Heart right ventricle (tissue), 16 donors: ENCODE measurements around the gene FCAMR. TPM values are rescaled to one million over a fixed set of nuclear protein-coding genes. Genes with fewer than 3 reads are reported as not detected.

Experiments
- ATAC-seq, 8 donors: fragments of 200-7000 bp; cut with Tn5 transposase; one replicate each; pipeline ENCODE4 v1.9.1; 2020; ENCODE audit warnings: mild to moderate bottlenecking in 8 of 8, moderate library complexity in 8 of 8, moderate number of reproducible peaks in 1 of 8
- DNase-seq, 2 donors: peaks; one replicate each; pipeline ENCODE4 v3.0.0-alpha.2; 2020
- H3K27ac ChIP-seq, 10 donors: fragments of 200-600 bp; sonication (generic) in 2 of 10; one replicate each; pipeline versions ENCODE4 v1.5.0 to v1.8.0; 2020 to 2022; ENCODE audit warnings: mild to moderate bottlenecking in 3 of 10
- H3K27me3 ChIP-seq, 7 donors: fragments of 200-600 bp; one replicate each; pipeline ENCODE4 v1.8.0; 2021 to 2022; ENCODE audit warnings: mild to moderate bottlenecking in 2 of 7
- H3K36me3 ChIP-seq, 9 donors: fragments of 200-600 bp; sonication (generic) in 1 of 9; one replicate each; pipeline versions ENCODE4 v1.5.0 to v1.8.0; 2020 to 2022; ENCODE audit warnings: mild to moderate bottlenecking in 2 of 9
- H3K4me1 ChIP-seq, 9 donors: fragments of 200-600 bp; sonication (generic) in 1 of 9; one replicate each; pipeline versions ENCODE4 v1.5.0 to v1.8.0; 2020 to 2022; ENCODE audit warnings: mild to moderate bottlenecking in 4 of 9
- H3K4me3 ChIP-seq, 10 donors: fragments of 200-600 bp; sonication (generic) in 2 of 10; one replicate each; pipeline versions ENCODE4 v1.5.0 to v1.8.0; 2020 to 2022; ENCODE audit warnings: mild to moderate bottlenecking in 7 of 10, moderate library complexity in 2 of 10
- H3K9me3 ChIP-seq, 11 donors: fragments of 200-600 bp in 10 of 11; sonication (generic) in 2 of 11; one replicate each; pipeline versions ENCODE4 v1.5.0 to v1.8.0; 2013 to 2022; ENCODE audit warnings: mild to moderate bottlenecking in 2 of 11, control low read depth in 1 of 11, moderate library complexity in 1 of 11
- WGBS, 2 donors: extraction: QIAGEN DNeasy Blood & Tissue Kit; methylation state at CpG; one replicate each; pipeline ENCODE4 v1.1.7; 2013; ENCODE audit warnings: inconsistent platforms in 1 of 2; 5-methylcytosine and 5-hydroxymethylcytosine counted together
- intact Hi-C, 10 donors: fragments of 100-400 bp; cut with DNase I; formaldehyde crosslinking; loops; one replicate each; pipeline versions ENCODE4 v1.11.1 to v1.14.2; 2022
- polyA plus RNA-seq, 2 donors: library from polyadenylated mRNA; stranded (reverse); fragments of 200-250 nt; gene quantifications; one replicate each; pipeline ENCODE4 v1.2.3, GENCODE V29; 2013
- total RNA-seq, 10 donors: library from RNA; stranded (reverse); fragmentation: NEBNext Ultra II Directional in 3 of 10; extraction: Animal tissue kit (Norgen Biotek cat#: 25700) in 3 of 10; gene quantifications; one replicate each; pipeline versions ENCODE4 v1.2.1 to v1.2.4, GENCODE V29; 2021 to 2023
- TF ChIP-seq, protein P1 (sequence below), 9 donors: fragments of 200-600 bp; sonication (generic) in 2 of 9; IDR thresholded peaks; one replicate each; pipeline versions ENCODE4 v1.5.0 to v1.8.0; 2021 to 2022; ENCODE audit warnings: antibody characterized with exemption in 9 of 9, mild to moderate bottlenecking in 5 of 9, moderate library complexity in 1 of 9
- donor health status: Arrhythmogenic right ventricular cardiomyopathy.
- donor health status: ischemic (EF 13 %, LVEDD 7.1; RV severe dilation, severe dysfunction).
- donor health status: healthy with polysubstance abuse.
- donor health status: DM: no; HTN: yes; CAD: no.
- donor health status: DM: no; HTN: no; CAD: no.
- donor health status: ischemic (EF 25% LVEDD 6.9; RV normal size, moderate dysfunction).
- donor health status: ischemic (EF 25% LVEDD 5.7; RV mildly dilated, moderate dysfunction).
- donor health status: healthy.
- donor health status: DM: yes; HTN: yes; CAD: no.
- donor health status: Ischemic cardiomyopathy.
- donor health status: ischemic (EF 35%, LVEDD 5.7; RV mildly dilated, moderate dysfunction).
- donor health status: nonischemic (EF 11% LVEDD 7.7; RV severe dilation, severe dysfunction).
- donor health status: DM: yes; HTN: yes; CAD: no.
- donor health status: PGD.
- donor health status: ischemic (EF 29% LVEDD 5.4; RV normal size, mild dysfunction).
- donor health status: nonischemic (EF 23%, LVEDD 6.1; RV moderate dilation, normal function).

The FCAMR gene
- total and polyA plus RNA-seq, 12 donors = not detected

- intact Hi-C loops = no loop called here
- Histone ChIP-seq H3K27ac (no peak overlapping the region), H3K4me1 (peaks cover 0 to 5% (median 0%) of the 10 kb centered on the region in 9 donors), H3K9me3 (no peaks in the 10 kb centered on the region), H3K36me3 (no peaks in the 10 kb centered on the region), H3K27me3 (no peaks in the 10 kb centered on the region), H3K4me3 (no peak overlapping the region)
- TF ChIP-seq, protein P1, sequence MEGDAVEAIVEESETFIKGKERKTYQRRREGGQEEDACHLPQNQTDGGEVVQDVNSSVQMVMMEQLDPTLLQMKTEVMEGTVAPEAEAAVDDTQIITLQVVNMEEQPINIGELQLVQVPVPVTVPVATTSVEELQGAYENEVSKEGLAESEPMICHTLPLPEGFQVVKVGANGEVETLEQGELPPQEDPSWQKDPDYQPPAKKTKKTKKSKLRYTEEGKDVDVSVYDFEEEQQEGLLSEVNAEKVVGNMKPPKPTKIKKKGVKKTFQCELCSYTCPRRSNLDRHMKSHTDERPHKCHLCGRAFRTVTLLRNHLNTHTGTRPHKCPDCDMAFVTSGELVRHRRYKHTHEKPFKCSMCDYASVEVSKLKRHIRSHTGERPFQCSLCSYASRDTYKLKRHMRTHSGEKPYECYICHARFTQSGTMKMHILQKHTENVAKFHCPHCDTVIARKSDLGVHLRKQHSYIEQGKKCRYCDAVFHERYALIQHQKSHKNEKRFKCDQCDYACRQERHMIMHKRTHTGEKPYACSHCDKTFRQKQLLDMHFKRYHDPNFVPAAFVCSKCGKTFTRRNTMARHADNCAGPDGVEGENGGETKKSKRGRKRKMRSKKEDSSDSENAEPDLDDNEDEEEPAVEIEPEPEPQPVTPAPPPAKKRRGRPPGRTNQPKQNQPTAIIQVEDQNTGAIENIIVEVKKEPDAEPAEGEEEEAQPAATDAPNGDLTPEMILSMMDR (IDR thresholded peaks at IDR 0.05) = no peak
- 57 to 69% methylated on average over 1 of the region's 1 CpG for WGBS, 2 donors
- ATAC-seq = no peak
- no peak for DNase-seq
These were observed 32.5 kb upstream of the FCAMR start for GRCh38 chr1:207002724-207003146.

DNA sequence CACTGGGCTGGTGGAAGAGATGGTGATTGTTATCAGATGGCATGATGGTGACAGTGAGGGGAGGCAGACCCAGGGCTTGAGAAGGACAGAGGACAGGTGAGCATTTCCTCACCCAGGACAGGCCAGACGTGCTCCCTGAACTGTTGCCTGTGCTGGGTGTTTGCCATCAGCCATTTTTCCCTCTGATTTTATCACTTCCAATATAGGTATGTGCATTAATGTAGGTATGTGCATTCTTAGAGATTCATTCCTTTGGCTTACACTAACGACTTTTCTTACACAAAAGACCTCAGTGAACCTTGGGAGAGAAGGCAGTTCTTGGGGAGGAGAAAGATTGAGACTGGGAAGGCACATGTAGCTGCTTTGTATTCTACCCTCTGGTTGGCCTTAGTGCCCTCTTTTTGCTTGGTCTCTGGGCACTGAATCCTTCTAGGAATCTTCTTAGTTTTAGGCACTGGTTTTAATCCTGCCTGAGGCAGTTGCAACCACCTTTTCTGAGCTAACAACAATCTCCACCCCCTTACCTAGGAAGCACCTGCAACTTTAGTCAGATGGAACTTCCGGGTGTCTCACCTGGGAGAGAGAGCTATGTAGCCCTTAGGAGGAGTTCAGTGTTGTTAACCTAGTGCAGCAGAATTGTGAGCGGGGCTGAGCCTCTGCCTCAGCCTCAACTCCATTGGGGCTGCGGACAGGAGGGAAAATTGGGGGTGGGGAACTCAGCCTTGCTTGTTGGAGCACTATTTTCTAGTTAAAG is 31.4 kb upstream of the FCAMR start:
- TF ChIP-seq, protein P1 (IDR thresholded peaks at IDR 0.05) = no peak
- Histone ChIP-seq H3K4me1 (peaks cover 0 to 5% (median 0%) of the 10 kb centered on the region in 9 donors), H3K4me3 (no peak overlapping the region), H3K27me3 (peaks cover 0 to 1% (median 0%) of the 10 kb centered on the region in 7 donors), H3K27ac (no peak overlapping the region), H3K9me3 (no peaks in the 10 kb centered on the region), H3K36me3 (no peaks in the 10 kb centered on the region)
- 80 to 83% methylated on average over 5 of the region's 5 CpGs for WGBS, 2 donors
- intact Hi-C loops = no loop called here
- DNase-seq (no peak), ATAC-seq (no peak)

- intact Hi-C loops = no loop called here
- WGBS, 2 donors = 58 to 60% methylated on average over 5 of the region's 5 CpGs
- Histone ChIP-seq H3K9me3 (no peaks in the 10 kb centered on the region), H3K27me3 (peaks cover 0 to 5% (median 0%) of the 10 kb centered on the region in 7 donors), H3K4me1 (peaks cover 0 to 5% (median 0%) of the 10 kb centered on the region in 9 donors), H3K27ac (no peak overlapping the region), H3K4me3 (no peak overlapping the region), H3K36me3 (no peaks in the 10 kb centered on the region)
- DNase-seq = no peak
- no peak for ATAC-seq
- TF ChIP-seq, protein P1 (IDR thresholded peaks at IDR 0.05) = no peak
These were observed 30.5 kb upstream of the FCAMR start for GRCh38 chr1:207000651-207001291.

GRCh38 chr1:206998816-206999215 is 28.6 kb upstream of the FCAMR start:
- 89 to 95% methylated on average over 2 of the region's 2 CpGs for WGBS, 2 donors
- ATAC-seq (no peak), DNase-seq (no peak)
- Histone ChIP-seq H3K36me3 (no peaks in the 10 kb centered on the region), H3K4me1 (no peaks in the 10 kb centered on the region), H3K27me3 (peaks cover 0 to 13% (median 3%) of the 10 kb centered on the region in 7 donors), H3K9me3 (no peaks in the 10 kb centered on the region), H3K27ac (no peak overlapping the region), H3K4me3 (no peak overlapping the region)
- intact Hi-C loops = no loop called here
- TF ChIP-seq, protein P1 (IDR thresholded peaks at IDR 0.05) = no peak
